ENCODE results near the gene THSD4. TPM values are rescaled to one million over a fixed set of nuclear protein-coding genes. Genes with fewer than 3 reads are reported as not detected.

THSD4 gene
- total RNA-seq, 1 donor from 2014 or later, result 1.4 TPM

- no peak for TF ChIP-seq CTCF (conservative IDR thresholded peaks at IDR 0.05)
- no peaks in the 10 kb centered on the region for H3K36me3 Mint-ChIP-seq (ENCODE audit: low read depth)
- no peaks in the 10 kb centered on the region for H3K9me3 Mint-ChIP-seq
- no peak for DNase-seq (ENCODE audit: low read depth, low spot score)
- H3K4me3 Mint-ChIP-seq, result no peak overlapping the region
- H3K4me1 Mint-ChIP-seq, result peaks cover 11% of the 10 kb centered on the region
- no peak overlapping the region for H3K27ac Mint-ChIP-seq (ENCODE audit: unreplicated experiment)
- peaks cover 3% of the 10 kb centered on the region for H3K27me3 Mint-ChIP-seq (ENCODE audit: low read depth)
Measured at GRCh38 chr15:71338265-71338664, 223.0 kb downstream of the THSD4 start.

- DNase-seq (ENCODE audit: low read depth, low spot score), result no peak
- Mint-ChIP-seq H3K9me3 (no peaks in the 10 kb centered on the region), H3K36me3 (ENCODE audit: low read depth) (no peaks in the 10 kb centered on the region), H3K4me3 (no peak overlapping the region), H3K27ac (ENCODE audit: unreplicated experiment) (no peak overlapping the region), H3K27me3 (ENCODE audit: low read depth) (peaks cover 3% of the 10 kb centered on the region), H3K4me1 (peaks cover 11% of the 10 kb centered on the region)
- TF ChIP-seq CTCF (conservative IDR thresholded peaks at IDR 0.05), result no peak
Measured at GRCh38 chr15:71338827-71339542, 223.7 kb downstream of the THSD4 start.

- DNase-seq (ENCODE audit: low read depth, low spot score), result no peak
- Mint-ChIP-seq H3K4me3 (no peak overlapping the region), H3K27me3 (ENCODE audit: low read depth) (peaks cover 3% of the 10 kb centered on the region), H3K36me3 (ENCODE audit: low read depth) (no peaks in the 10 kb centered on the region), H3K9me3 (no peaks in the 10 kb centered on the region), H3K4me1 (peaks cover 11% of the 10 kb centered on the region), H3K27ac (ENCODE audit: unreplicated experiment) (no peak overlapping the region)
- no peak for TF ChIP-seq CTCF (conservative IDR thresholded peaks at IDR 0.05)
Measured at GRCh38 chr15:71341811-71342550, 226.7 kb downstream of the THSD4 start.

- TF ChIP-seq CTCF (conservative IDR thresholded peaks at IDR 0.05), result no peak
- DNase-seq (ENCODE audit: low read depth, low spot score), result no peak
- Mint-ChIP-seq H3K36me3 (ENCODE audit: low read depth) (no peaks in the 10 kb centered on the region), H3K27ac (ENCODE audit: unreplicated experiment) (no peak overlapping the region), H3K27me3 (ENCODE audit: low read depth) (peaks cover 3% of the 10 kb centered on the region), H3K4me1 (peaks cover 11% of the 10 kb centered on the region), H3K9me3 (no peaks in the 10 kb centered on the region), H3K4me3 (no peak overlapping the region)
Measured at GRCh38 chr15:71342658-71343057, 227.4 kb downstream of the THSD4 start.

- H3K27ac Mint-ChIP-seq (ENCODE audit: unreplicated experiment), result no peak overlapping the region
- H3K4me3 Mint-ChIP-seq, result no peak overlapping the region
- no peaks in the 10 kb centered on the region for H3K9me3 Mint-ChIP-seq
- no peaks in the 10 kb centered on the region for H3K36me3 Mint-ChIP-seq (ENCODE audit: low read depth)
- DNase-seq (ENCODE audit: low read depth, low spot score), result no peak
- peaks cover under 1% of the 10 kb centered on the region for H3K4me1 Mint-ChIP-seq
- no peak for TF ChIP-seq CTCF (conservative IDR thresholded peaks at IDR 0.05)
- no peaks in the 10 kb centered on the region for H3K27me3 Mint-ChIP-seq (ENCODE audit: low read depth)
Measured at GRCh38 chr15:71344316-71344715, 229.0 kb downstream of the THSD4 start.
